Measurements from ENCODE around the gene TPGS1. TPM values are rescaled to one million over a fixed set of nuclear protein-coding genes. Genes with fewer than 3 reads are reported as not detected.

Gene TPGS1
- total and polyA plus RNA-seq, 2 experiments from 2014 or later = 56.2 to 67.1 TPM

DNA sequence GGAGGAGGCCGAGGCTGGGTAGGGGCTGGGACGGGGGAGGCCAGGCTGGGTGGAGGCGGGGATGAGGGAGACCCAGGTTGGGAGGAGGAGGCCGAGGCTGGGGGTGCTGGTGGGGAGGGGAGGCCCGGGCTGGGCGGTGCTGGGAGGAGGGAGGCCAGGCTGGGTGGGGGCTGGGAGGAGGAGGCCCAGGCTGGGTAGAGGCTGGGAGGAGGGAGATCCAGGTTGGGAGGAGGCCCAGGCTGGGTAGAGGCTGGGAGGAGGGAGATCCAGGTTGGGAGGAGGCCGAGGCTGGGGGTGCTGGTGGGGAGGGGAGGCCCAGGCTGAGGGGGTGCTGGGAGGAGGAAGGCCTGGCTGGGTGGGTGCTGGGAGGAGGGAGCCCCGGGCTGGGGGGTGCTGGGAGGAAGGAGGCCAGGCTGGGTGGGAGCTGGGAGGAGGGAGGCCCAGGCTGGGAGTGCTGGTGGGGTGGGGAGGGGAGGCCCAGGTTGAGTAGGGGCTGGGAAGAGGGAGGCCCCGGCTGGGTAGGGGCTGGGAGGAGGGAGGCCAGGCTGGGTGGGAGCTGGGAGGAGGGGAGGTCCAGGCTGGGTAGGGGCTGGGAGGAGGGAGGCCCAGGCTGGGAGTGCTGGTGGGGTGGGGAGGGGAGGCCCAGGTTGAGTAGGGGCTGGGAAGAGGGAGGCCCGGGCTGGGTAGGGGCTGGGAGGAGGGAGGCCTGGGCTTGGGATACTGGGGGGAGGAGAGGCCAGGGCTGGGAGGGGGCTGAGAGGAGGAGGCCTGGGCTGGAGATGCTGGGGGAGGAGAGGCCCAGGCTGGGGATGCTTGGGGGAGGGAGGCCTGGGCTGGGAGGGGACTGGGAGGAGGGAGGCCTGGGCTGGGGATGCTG is 10.7 kb downstream of the TPGS1 start:
- H3K36me3 ChIP-seq = no peaks in the 10 kb centered on the region
- TF ChIP-seq, protein P1, sequence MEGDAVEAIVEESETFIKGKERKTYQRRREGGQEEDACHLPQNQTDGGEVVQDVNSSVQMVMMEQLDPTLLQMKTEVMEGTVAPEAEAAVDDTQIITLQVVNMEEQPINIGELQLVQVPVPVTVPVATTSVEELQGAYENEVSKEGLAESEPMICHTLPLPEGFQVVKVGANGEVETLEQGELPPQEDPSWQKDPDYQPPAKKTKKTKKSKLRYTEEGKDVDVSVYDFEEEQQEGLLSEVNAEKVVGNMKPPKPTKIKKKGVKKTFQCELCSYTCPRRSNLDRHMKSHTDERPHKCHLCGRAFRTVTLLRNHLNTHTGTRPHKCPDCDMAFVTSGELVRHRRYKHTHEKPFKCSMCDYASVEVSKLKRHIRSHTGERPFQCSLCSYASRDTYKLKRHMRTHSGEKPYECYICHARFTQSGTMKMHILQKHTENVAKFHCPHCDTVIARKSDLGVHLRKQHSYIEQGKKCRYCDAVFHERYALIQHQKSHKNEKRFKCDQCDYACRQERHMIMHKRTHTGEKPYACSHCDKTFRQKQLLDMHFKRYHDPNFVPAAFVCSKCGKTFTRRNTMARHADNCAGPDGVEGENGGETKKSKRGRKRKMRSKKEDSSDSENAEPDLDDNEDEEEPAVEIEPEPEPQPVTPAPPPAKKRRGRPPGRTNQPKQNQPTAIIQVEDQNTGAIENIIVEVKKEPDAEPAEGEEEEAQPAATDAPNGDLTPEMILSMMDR (IDR thresholded peaks at IDR 0.05; ENCODE audit: low read depth, low read length) = no peak
- no peaks in the 10 kb centered on the region for H3K9me3 ChIP-seq (ENCODE audit: low read depth)
- H3K27me3 ChIP-seq = no peaks in the 10 kb centered on the region
- H3K27ac ChIP-seq = no peak overlapping the region
- no peak overlapping the region for H3K4me3 ChIP-seq
- peak; percentile 59 to 70 for DNase-seq (ENCODE audit: low read depth in 1 of 2, low spot score in 1 of 2)
- peaks cover 11% of the 10 kb centered on the region for H3K4me1 ChIP-seq (ENCODE audit: low read depth)

DNA sequence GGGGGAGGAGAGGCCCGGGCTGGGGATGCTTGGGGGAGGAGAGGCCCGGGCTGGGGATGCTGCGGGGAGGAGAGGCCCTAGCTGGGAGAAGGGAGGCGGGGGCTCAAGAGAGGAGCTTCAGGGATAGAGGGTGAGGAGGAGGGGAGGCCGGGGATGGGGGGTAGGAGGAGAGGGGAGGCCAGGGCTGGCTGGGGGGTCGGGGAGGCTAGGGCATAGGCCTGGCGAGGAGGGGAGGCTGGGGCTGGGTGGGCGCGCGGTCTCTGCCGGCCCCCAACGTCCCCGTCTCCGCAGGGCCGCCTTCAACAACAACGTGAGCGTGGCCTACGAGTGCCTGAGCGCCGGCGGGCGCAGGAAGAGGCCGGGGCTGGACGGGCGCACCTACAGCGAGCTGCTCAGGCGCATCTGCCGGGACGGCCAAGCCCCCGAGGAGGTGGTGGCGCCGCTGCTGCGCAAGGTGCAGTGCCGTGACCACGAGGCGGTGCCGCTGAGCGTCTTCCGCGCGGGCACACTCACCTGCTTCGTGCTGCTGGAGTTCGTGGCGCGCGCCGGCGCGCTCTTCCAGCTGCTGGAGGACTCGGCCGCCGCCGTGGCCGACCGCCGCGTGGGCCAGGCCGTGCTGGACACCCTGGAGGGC is 11.4 kb downstream of the TPGS1 start:
- Histone ChIP-seq H3K27me3 (no peaks in the 10 kb centered on the region), H3K9me3 (ENCODE audit: low read depth) (no peaks in the 10 kb centered on the region), H3K27ac (no peak overlapping the region), H3K36me3 (no peaks in the 10 kb centered on the region), H3K4me3 (no peak overlapping the region), H3K4me1 (ENCODE audit: low read depth) (peaks cover 11% of the 10 kb centered on the region)
- TF ChIP-seq, protein P1 (IDR thresholded peaks at IDR 0.05; ENCODE audit: low read depth, low read length) = no peak
- DNase-seq (ENCODE audit: low read depth in 1 of 2, low spot score in 1 of 2) = no peak

DNA sequence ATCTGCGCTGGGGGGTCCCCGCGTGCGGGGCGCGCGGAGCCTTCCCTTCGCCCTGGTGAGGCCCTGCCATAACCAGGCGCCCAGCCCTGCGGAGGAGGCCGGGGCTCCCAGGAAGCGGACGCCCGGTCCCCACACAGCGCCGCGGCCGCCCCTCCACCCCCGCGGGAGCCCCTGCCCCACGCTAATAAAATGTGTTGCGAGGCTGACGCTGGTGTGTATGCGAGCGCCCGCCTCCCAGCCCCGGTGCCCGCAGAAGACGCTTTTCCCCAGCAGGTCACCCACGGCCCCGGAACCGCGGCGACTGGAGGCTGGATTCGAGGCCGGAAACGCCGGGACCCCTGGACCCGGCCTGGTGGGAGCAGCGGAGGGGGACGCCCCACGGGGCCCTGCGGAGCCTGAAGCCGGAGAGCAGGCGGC is 12.2 kb downstream of the TPGS1 start:
- no peaks in the 10 kb centered on the region for H3K27me3 ChIP-seq
- no peak overlapping the region for H3K27ac ChIP-seq
- no peak for DNase-seq (ENCODE audit: low read depth in 1 of 2, low spot score in 1 of 2)
- no peaks in the 10 kb centered on the region for H3K36me3 ChIP-seq
- H3K9me3 ChIP-seq (ENCODE audit: low read depth) = no peaks in the 10 kb centered on the region
- H3K4me1 ChIP-seq (ENCODE audit: low read depth) = peaks cover 11% of the 10 kb centered on the region
- H3K4me3 ChIP-seq = no peak overlapping the region
- TF ChIP-seq, protein P1 (IDR thresholded peaks at IDR 0.05; ENCODE audit: low read depth, low read length) = no peak

DNA sequence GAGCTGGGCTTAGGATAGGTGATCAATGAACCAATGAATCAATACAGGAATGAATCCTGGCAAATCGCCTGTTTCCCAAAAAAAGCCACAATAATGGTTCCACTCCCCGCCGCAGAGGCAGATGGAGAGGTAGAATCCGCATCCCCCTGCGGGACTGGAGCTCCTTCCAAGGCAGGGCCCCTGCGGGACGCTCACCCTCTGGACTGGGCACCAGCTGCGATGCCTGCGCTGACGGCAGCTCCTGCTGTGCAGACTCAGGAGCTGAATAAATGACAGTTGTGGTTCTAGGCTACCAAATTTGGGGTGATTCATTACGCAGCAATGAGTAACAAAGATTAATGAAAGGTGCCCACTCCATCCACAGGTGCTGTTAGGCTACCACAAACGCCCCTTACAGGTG is 15.4 kb downstream of the TPGS1 start:
- TF ChIP-seq, protein P1 (IDR thresholded peaks at IDR 0.05; ENCODE audit: low read depth, low read length) = no peak

DNA sequence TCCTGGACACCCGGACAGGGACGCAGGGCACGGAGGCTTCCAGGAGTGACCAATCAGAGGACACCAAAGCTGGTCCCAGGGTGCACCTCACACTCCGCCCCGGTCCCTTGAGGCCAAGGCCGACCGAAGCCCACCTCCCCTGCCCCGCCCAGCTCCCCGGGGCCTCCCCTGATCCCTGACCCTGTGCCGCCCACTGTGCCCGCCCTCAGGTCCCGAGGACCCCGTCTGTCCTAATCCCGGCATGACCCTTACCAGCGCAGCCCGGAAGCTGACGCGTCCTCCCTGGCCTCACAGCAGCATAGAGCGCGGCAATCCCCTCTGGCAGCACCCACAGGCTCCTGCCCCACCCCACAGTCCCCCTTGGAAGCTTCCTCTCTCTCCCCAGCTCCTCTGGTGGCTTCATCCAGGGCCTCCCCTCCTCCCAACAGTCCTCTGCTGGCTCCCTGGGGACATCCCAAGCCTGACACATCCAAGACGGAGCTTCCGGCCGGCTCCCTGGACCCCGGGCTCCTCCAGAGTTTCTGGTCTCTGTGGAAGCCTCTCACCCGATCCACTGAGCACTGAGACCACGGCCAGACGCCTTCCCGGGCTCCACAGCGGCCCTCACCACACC is 16.9 kb downstream of the TPGS1 start:
- H3K9me3 ChIP-seq (ENCODE audit: low read depth) = no peaks in the 10 kb centered on the region
- no peak overlapping the region for H3K27ac ChIP-seq
- H3K4me3 ChIP-seq = no peak overlapping the region
- H3K4me1 ChIP-seq (ENCODE audit: low read depth) = no peaks in the 10 kb centered on the region
- no peaks in the 10 kb centered on the region for H3K27me3 ChIP-seq
- TF ChIP-seq, protein P1 (IDR thresholded peaks at IDR 0.05; ENCODE audit: low read depth, low read length) = no peak
- no peaks in the 10 kb centered on the region for H3K36me3 ChIP-seq
- DNase-seq (ENCODE audit: low read depth in 1 of 2, low spot score in 1 of 2) = no peak

More for the DNA sequence above, 15.4 kb downstream of the TPGS1 start:
- Histone ChIP-seq H3K27me3 (no peaks in the 10 kb centered on the region), H3K4me1 (ENCODE audit: low read depth) (no peaks in the 10 kb centered on the region), H3K27ac (no peak overlapping the region), H3K9me3 (ENCODE audit: low read depth) (no peaks in the 10 kb centered on the region), H3K4me3 (no peak overlapping the region), H3K36me3 (no peaks in the 10 kb centered on the region)
- no peak for DNase-seq (ENCODE audit: low read depth in 1 of 2, low spot score in 1 of 2)

Data from cardiac muscle cell (in vitro differentiated cells and primary cell).